ENCODE measurements around the gene NXT1. TPM values are rescaled to one million over a fixed set of nuclear protein-coding genes. Genes with fewer than 3 reads are reported as not detected.

The NXT1 gene
- total and polyA plus RNA-seq, 10 of the 15 experiments (the other 5 are each of a cell fraction or from before 2014, with no cell fraction given): 10.2 to 66.7 (median 44.0) TPM

DNA sequence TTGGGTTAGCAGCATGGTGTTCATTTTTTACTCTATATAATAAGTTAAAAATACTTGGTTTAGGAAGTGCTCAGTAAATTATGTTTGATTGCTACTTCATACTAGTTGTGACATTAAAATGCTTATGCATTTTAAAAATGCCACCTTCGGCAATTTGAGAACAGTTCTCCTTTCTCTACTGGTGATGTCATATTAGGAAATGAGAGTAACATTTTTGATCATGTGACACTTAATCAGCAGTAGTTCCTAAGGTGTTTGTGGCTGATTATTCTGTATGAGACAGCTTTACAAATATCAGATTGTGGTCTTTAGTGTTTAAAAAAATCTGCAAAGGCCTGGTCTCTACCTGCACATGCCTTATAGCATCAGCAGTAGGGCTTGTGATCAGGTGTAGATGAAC is 15.8 kb downstream of the NXT1 start (continued):
- TF ChIP-seq, protein P1, sequence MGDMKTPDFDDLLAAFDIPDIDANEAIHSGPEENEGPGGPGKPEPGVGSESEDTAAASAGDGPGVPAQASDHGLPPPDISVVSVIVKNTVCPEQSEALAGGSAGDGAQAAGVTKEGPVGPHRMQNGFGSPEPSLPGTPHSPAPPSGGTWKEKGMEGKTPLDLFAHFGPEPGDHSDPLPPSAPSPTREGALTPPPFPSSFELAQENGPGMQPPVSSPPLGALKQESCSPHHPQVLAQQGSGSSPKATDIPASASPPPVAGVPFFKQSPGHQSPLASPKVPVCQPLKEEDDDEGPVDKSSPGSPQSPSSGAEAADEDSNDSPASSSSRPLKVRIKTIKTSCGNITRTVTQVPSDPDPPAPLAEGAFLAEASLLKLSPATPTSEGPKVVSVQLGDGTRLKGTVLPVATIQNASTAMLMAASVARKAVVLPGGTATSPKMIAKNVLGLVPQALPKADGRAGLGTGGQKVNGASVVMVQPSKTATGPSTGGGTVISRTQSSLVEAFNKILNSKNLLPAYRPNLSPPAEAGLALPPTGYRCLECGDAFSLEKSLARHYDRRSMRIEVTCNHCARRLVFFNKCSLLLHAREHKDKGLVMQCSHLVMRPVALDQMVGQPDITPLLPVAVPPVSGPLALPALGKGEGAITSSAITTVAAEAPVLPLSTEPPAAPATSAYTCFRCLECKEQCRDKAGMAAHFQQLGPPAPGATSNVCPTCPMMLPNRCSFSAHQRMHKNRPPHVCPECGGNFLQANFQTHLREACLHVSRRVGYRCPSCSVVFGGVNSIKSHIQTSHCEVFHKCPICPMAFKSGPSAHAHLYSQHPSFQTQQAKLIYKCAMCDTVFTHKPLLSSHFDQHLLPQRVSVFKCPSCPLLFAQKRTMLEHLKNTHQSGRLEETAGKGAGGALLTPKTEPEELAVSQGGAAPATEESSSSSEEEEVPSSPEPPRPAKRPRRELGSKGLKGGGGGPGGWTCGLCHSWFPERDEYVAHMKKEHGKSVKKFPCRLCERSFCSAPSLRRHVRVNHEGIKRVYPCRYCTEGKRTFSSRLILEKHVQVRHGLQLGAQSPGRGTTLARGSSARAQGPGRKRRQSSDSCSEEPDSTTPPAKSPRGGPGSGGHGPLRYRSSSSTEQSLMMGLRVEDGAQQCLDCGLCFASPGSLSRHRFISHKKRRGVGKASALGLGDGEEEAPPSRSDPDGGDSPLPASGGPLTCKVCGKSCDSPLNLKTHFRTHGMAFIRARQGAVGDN (IDR thresholded peaks at IDR 0.05): no peak
- no peak for TF ChIP-seq NR2C2 (IDR thresholded peaks at IDR 0.05; ENCODE audit: borderline replicate concordance, control insufficient read depth, insufficient read length, low read depth)
- no peak for TF ChIP-seq NFYB (IDR thresholded peaks at IDR 0.05; ENCODE audit: insufficient read depth, low read depth, low read length)
- no peak for TF ChIP-seq JUNB (IDR thresholded peaks at IDR 0.05)
- TF ChIP-seq ATF7 (IDR thresholded peaks at IDR 0.05; ENCODE audit: low read depth): peak; percentile 97
- TF ChIP-seq TCF12 (IDR thresholded peaks at IDR 0.05; ENCODE audit: low read depth, low read length): no peak
- no peak for TF ChIP-seq EP300 (IDR thresholded peaks at IDR 0.05; ENCODE audit: borderline replicate concordance in 1 of 2, control insufficient read depth in 1 of 2, low read depth in 2 of 2, low read length in 2 of 2)
- peak; percentile 96 for TF ChIP-seq RAD51 (IDR thresholded peaks at IDR 0.05)
- TF ChIP-seq MEF2B (IDR thresholded peaks at IDR 0.05; ENCODE audit: partially characterized antibody, poor library complexity, severe bottlenecking): peak; percentile 19
- TF ChIP-seq, protein P2, sequence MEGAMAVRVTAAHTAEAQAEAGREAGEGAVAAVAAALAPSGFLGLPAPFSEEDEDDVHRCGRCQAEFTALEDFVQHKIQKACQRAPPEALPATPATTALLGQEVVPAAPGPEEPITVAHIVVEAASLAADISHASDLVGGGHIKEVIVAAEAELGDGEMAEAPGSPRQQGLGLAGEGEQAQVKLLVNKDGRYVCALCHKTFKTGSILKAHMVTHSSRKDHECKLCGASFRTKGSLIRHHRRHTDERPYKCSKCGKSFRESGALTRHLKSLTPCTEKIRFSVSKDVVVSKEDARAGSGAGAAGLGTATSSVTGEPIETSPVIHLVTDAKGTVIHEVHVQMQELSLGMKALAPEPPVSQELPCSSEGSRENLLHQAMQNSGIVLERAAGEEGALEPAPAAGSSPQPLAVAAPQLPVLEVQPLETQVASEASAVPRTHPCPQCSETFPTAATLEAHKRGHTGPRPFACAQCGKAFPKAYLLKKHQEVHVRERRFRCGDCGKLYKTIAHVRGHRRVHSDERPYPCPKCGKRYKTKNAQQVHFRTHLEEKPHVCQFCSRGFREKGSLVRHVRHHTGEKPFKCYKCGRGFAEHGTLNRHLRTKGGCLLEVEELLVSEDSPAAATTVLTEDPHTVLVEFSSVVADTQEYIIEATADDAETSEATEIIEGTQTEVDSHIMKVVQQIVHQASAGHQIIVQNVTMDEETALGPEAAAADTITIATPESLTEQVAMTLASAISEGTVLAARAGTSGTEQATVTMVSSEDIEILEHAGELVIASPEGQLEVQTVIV (IDR thresholded peaks at IDR 0.05; ENCODE audit: borderline replicate concordance, partially characterized antibody): no peak
- no peak for TF ChIP-seq ETV6 (conservative IDR thresholded peaks at IDR 0.05 in 1 of 2, IDR thresholded peaks at IDR 0.05 in 1 of 2; ENCODE audit: borderline replicate concordance in 1 of 2, low read depth in 1 of 2)
- TF ChIP-seq SIX5 (IDR thresholded peaks at IDR 0.05; ENCODE audit: low read depth, low read length, severe bottlenecking): no peak

All from GM12878 (cell line).